ENCODE data around the gene CYP11A1. TPM values are rescaled to one million over a fixed set of nuclear protein-coding genes. Genes with fewer than 3 reads are reported as not detected.

Gene CYP11A1
- total RNA-seq, 1 donor from 2014 or later = 0.43 TPM

DNA sequence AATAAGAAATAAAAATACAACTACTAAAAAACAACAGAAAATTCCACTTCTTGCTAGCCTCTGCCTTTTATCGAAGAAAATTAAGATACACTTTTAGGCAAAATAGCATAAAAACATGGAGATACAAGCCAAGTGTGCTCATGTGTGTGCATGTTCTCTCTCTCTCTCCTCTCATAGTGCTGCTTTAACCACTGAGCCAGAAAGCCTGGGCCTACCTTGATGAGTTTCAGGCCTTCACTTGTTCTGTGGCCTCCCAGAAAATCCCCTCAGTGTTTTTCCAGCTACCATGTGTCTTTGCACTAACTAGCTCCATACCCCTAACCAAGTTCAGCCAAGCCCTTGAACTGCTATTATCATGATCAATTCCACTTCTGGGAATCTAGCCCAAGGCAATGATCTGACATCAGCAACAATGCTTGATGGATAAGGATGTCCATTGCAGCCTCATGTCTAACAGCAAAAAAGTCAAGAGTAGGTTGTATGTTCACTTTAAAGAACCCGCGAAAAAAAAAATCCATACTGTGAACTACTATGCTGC is 18.1 kb downstream of the CYP11A1 start:
- peaks cover 9% of the 10 kb centered on the region for H3K4me1 Mint-ChIP-seq (ENCODE audit: low read depth, unreplicated experiment)
- no peaks in the 10 kb centered on the region for H3K9me3 ChIP-seq (ENCODE audit: insufficient read depth, low read depth, low read length)
- H3K79me2 ChIP-seq (ENCODE audit: insufficient read depth, low read length) = no peaks in the 10 kb centered on the region
- H3K36me3 Mint-ChIP-seq (ENCODE audit: low read depth, unreplicated experiment) = no peaks in the 10 kb centered on the region
- H3K9ac ChIP-seq (ENCODE audit: low read length) = no peak overlapping the region
- no peak overlapping the region for H3K27ac ChIP-seq (ENCODE audit: low read depth, low read length)
- H3K27me3 ChIP-seq (ENCODE audit: insufficient read depth, low read length) = no peaks in the 10 kb centered on the region
- peaks cover 13% of the 10 kb centered on the region for H3K4me1 ChIP-seq (ENCODE audit: insufficient read depth, low read length)
- FAIRE-seq (no peak), DNase-seq (ENCODE audit: low read depth) (no peak)
- H2AFZ ChIP-seq (ENCODE audit: low read depth, low read length) = no peak overlapping the region
- no peaks in the 10 kb centered on the region for H3K36me3 ChIP-seq (ENCODE audit: insufficient read depth, low read length)
- no peak overlapping the region for H3K4me2 ChIP-seq (ENCODE audit: low read length)
- no peak overlapping the region for H3K4me3 ChIP-seq (ENCODE audit: insufficient read depth, low read depth, low read length)
- H3K27ac Mint-ChIP-seq (ENCODE audit: unreplicated experiment) = no peak overlapping the region
- H4K20me1 ChIP-seq (ENCODE audit: insufficient read depth, low read length) = no peaks in the 10 kb centered on the region
- H3K4me3 Mint-ChIP-seq (ENCODE audit: unreplicated experiment) = no peak overlapping the region
- TF ChIP-seq, protein P1, sequence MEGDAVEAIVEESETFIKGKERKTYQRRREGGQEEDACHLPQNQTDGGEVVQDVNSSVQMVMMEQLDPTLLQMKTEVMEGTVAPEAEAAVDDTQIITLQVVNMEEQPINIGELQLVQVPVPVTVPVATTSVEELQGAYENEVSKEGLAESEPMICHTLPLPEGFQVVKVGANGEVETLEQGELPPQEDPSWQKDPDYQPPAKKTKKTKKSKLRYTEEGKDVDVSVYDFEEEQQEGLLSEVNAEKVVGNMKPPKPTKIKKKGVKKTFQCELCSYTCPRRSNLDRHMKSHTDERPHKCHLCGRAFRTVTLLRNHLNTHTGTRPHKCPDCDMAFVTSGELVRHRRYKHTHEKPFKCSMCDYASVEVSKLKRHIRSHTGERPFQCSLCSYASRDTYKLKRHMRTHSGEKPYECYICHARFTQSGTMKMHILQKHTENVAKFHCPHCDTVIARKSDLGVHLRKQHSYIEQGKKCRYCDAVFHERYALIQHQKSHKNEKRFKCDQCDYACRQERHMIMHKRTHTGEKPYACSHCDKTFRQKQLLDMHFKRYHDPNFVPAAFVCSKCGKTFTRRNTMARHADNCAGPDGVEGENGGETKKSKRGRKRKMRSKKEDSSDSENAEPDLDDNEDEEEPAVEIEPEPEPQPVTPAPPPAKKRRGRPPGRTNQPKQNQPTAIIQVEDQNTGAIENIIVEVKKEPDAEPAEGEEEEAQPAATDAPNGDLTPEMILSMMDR (IDR thresholded peaks at IDR 0.05; ENCODE audit: insufficient read depth, low read depth, low read length) = no peak
- TF ChIP-seq EZH2 (IDR thresholded peaks at IDR 0.05; ENCODE audit: insufficient read depth, low read length) = no peak
- peaks cover 2% of the 10 kb centered on the region for H3K9me3 Mint-ChIP-seq (ENCODE audit: unreplicated experiment)
- H3K27me3 Mint-ChIP-seq (ENCODE audit: low read depth, unreplicated experiment) = no peaks in the 10 kb centered on the region

DNA sequence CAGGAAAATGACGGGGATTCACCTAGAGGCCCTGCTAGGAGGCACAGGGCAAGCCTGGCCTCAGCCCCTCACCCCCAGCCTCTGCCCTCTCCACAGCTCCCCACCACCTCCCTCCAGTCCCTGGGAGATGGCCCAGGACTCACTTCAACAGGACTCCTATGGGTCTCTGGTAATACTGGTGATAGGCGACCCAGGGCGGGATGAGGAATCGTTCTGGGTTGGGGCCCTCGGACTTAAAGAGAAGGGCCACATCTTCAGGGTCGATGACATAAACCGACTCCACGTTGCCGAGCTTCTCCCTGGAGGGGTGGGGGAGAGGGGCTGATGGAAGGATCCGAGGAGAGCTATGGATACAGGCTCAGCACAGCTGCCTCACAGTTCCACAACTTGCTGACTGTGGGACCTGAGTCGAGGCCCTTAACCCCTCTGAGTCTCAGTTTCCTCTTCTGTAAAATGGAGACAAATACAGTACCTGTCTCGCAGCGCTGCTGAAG is 19.6 kb downstream of the CYP11A1 start:
- no peak overlapping the region for H3K4me2 ChIP-seq (ENCODE audit: low read length)
- no peak overlapping the region for H2AFZ ChIP-seq (ENCODE audit: low read depth, low read length)
- H3K9ac ChIP-seq (ENCODE audit: low read length) = no peak overlapping the region
- FAIRE-seq = no peak
- peaks cover 9% of the 10 kb centered on the region for H3K4me1 Mint-ChIP-seq (ENCODE audit: low read depth, unreplicated experiment)
- no peaks in the 10 kb centered on the region for H3K9me3 Mint-ChIP-seq (ENCODE audit: unreplicated experiment)
- H4K20me1 ChIP-seq (ENCODE audit: insufficient read depth, low read length) = no peaks in the 10 kb centered on the region
- TF ChIP-seq, protein P1 (IDR thresholded peaks at IDR 0.05; ENCODE audit: insufficient read depth, low read depth, low read length) = no peak
- no peak for TF ChIP-seq EZH2 (IDR thresholded peaks at IDR 0.05; ENCODE audit: insufficient read depth, low read length)
- no peaks in the 10 kb centered on the region for H3K79me2 ChIP-seq (ENCODE audit: insufficient read depth, low read length)
- H3K27me3 Mint-ChIP-seq (ENCODE audit: low read depth, unreplicated experiment) = peaks cover 4% of the 10 kb centered on the region
- no peak for DNase-seq (ENCODE audit: low read depth)
- no peaks in the 10 kb centered on the region for H3K9me3 ChIP-seq (ENCODE audit: insufficient read depth, low read depth, low read length)
- no peaks in the 10 kb centered on the region for H3K27me3 ChIP-seq (ENCODE audit: insufficient read depth, low read length)
- H3K4me3 Mint-ChIP-seq (ENCODE audit: unreplicated experiment) = no peak overlapping the region
- no peak overlapping the region for H3K4me3 ChIP-seq (ENCODE audit: insufficient read depth, low read depth, low read length)
- no peaks in the 10 kb centered on the region for H3K36me3 ChIP-seq (ENCODE audit: insufficient read depth, low read length)
- H3K4me1 ChIP-seq (ENCODE audit: insufficient read depth, low read length) = peaks cover 13% of the 10 kb centered on the region
- H3K27ac ChIP-seq (ENCODE audit: low read depth, low read length) = no peak overlapping the region
- no peaks in the 10 kb centered on the region for H3K36me3 Mint-ChIP-seq (ENCODE audit: low read depth, unreplicated experiment)
- no peak overlapping the region for H3K27ac Mint-ChIP-seq (ENCODE audit: unreplicated experiment)

DNA sequence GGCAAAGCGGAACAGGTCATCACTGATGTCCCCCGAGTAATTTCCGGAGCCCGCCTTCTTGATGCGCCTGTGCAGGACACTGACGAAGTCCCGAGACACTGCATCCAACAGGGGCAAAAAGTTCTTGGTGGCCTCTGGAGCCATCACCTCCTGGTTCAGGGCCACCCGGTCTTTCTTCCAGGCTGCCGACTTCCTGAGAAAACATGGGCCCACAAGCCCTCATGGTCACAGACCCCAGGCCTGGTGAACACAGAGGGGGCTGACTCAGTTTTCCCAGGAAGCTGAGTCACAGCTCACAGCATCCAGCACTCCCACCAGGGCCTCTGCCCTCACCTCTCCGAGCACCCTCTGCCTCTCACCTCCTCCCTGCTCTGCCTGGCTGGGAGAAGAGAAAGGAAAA is 22.4 kb downstream of the CYP11A1 start:
- Histone ChIP-seq H3K36me3 (ENCODE audit: insufficient read depth, low read length) (no peaks in the 10 kb centered on the region), H3K4me3 (ENCODE audit: insufficient read depth, low read depth, low read length) (no peak overlapping the region), H3K79me2 (ENCODE audit: insufficient read depth, low read length) (no peaks in the 10 kb centered on the region), H4K20me1 (ENCODE audit: insufficient read depth, low read length) (no peaks in the 10 kb centered on the region), H3K4me1 (ENCODE audit: insufficient read depth, low read length) (peaks cover 17% of the 10 kb centered on the region), H3K27ac (ENCODE audit: low read depth, low read length) (peak overlapping the region; percentile 43), H3K9me3 (ENCODE audit: insufficient read depth, low read depth, low read length) (no peaks in the 10 kb centered on the region), H2AFZ (ENCODE audit: low read depth, low read length) (peak overlapping the region; percentile 78), H3K27me3 (ENCODE audit: insufficient read depth, low read length) (no peaks in the 10 kb centered on the region), H3K9ac (ENCODE audit: low read length) (no peak overlapping the region), H3K4me2 (ENCODE audit: low read length) (peak overlapping the region; percentile 65)
- Mint-ChIP-seq H3K9me3 (ENCODE audit: unreplicated experiment) (peaks cover under 1% of the 10 kb centered on the region), H3K27me3 (ENCODE audit: low read depth, unreplicated experiment) (peaks cover 16% of the 10 kb centered on the region), H3K4me1 (ENCODE audit: low read depth, unreplicated experiment) (peaks cover 12% of the 10 kb centered on the region), H3K27ac (ENCODE audit: unreplicated experiment) (no peak overlapping the region), H3K4me3 (ENCODE audit: unreplicated experiment) (no peak overlapping the region), H3K36me3 (ENCODE audit: low read depth, unreplicated experiment) (no peaks in the 10 kb centered on the region)
- FAIRE-seq (no peak), DNase-seq (ENCODE audit: low read depth) (peak; percentile 52)
- no peak for TF ChIP-seq EZH2 (IDR thresholded peaks at IDR 0.05; ENCODE audit: insufficient read depth, low read length)
- TF ChIP-seq, protein P1 (IDR thresholded peaks at IDR 0.05; ENCODE audit: insufficient read depth, low read depth, low read length) = no peak
